NCI-H226 (cell line): ENCODE results near the gene TRMT1.
"Not testable (repeated sequence)": the region's sequence is repeated elsewhere in the genome, so short reads cannot be mapped to it uniquely, and the experiment has no call there.

ENCODE experiments used
- DNase-seq: peaks from one replicate; pipeline ENCODE4 v3.0.0-alpha.2; 2015

TRMT1 gene

GRCh38 chr19:13150187-13150930 is 33.8 kb upstream of the TRMT1 start, which contains the start of the genes IER2 and STX10:
Gene IER2, plus strand, starts transcription at chr19:13150411. Its CDS starts 2,776 bp downstream, at chr19:13153187.
Gene STX10, minus strand, starts transcription at chr19:13150375. Its CDS starts 202 bp downstream, at chr19:13150173.
- DNase-seq: peak; percentile 95

- no peak for DNase-seq
Observed at GRCh38 chr19:13149628-13150186, 33.2 kb upstream of the TRMT1 start.

GRCh38 chr19:13149173-13149627 is 32.7 kb upstream of the TRMT1 start:
- not testable (repeated sequence) for DNase-seq

- no peak for DNase-seq
Observed at GRCh38 chr19:13146763-13147563, 30.4 kb upstream of the TRMT1 start.

GRCh38 chr19:13139633-13140311 is 23.2 kb upstream of the TRMT1 start:
- DNase-seq: no peak

- no peak for DNase-seq
Observed at GRCh38 chr19:13138916-13139198, 22.3 kb upstream of the TRMT1 start.

- no peak for DNase-seq
Observed at GRCh38 chr19:13138171-13138915, 21.8 kb upstream of the TRMT1 start.

GRCh38 chr19:13137290-13137794 is 20.8 kb upstream of the TRMT1 start:
- DNase-seq: no peak

- DNase-seq: no peak
Observed at GRCh38 chr19:13135068-13136062, 18.8 kb upstream of the TRMT1 start.

- DNase-seq: no peak
Observed at GRCh38 chr19:13134626-13135025, 18.1 kb upstream of the TRMT1 start.

GRCh38 chr19:13133241-13133870 is 16.8 kb upstream of the TRMT1 start:
- DNase-seq: no peak

- DNase-seq: no peak
Observed at GRCh38 chr19:13132471-13133180, 16.1 kb upstream of the TRMT1 start.

- no peak for DNase-seq
Observed at GRCh38 chr19:13130886-13131490, 14.4 kb upstream of the TRMT1 start.

- DNase-seq: no peak
Observed at GRCh38 chr19:13129384-13129783, 12.8 kb upstream of the TRMT1 start.

- no peak for DNase-seq
Observed at GRCh38 chr19:13128583-13128982, 12.0 kb upstream of the TRMT1 start.

GRCh38 chr19:13127811-13128575 is 11.5 kb upstream of the TRMT1 start:
- DNase-seq: no peak

GRCh38 chr19:13127051-13127450 is 10.5 kb upstream of the TRMT1 start:
- DNase-seq: no peak
